Measurements from ENCODE around the gene PABPN1. TPM values are rescaled to one million over a fixed set of nuclear protein-coding genes. Genes with fewer than 3 reads are reported as not detected.
A peak's percentile ranks its signal among the peaks of the same experiment; 100 is the strongest.

Gene PABPN1
- total RNA-seq, 3 donors from 2014 or later (not counting 1 experiment from before 2014, with no cell fraction given) = 226 to 261 (median 238) TPM

GRCh38 chr14:23281247-23281646 lies 40.0 kb upstream of the PABPN1 start:
- no peak for ATAC-seq
- Histone ChIP-seq H3K4me3 (ENCODE audit: low read length) (no peak overlapping the region), H3K27ac (ENCODE audit: low read length) (no peak overlapping the region), H3K27me3 (ENCODE audit: control insufficient read depth, insufficient read depth, low read length) (no peaks in the 10 kb centered on the region), H3K36me3 (ENCODE audit: control insufficient read depth, insufficient read depth, low read length) (no peaks in the 10 kb centered on the region), H3K9me3 (ENCODE audit: control insufficient read depth, insufficient read depth, low read length) (no peaks in the 10 kb centered on the region), H3K4me1 (ENCODE audit: control insufficient read depth, insufficient read depth, low read length) (peaks cover 6% of the 10 kb centered on the region)
- DNase-seq = no peak
- intact Hi-C loops (cut with micrococcal nuclease) = no loop called here
- Mint-ChIP-seq H3K4me1 (peaks cover 6 to 10% of the 10 kb centered on the region in 2 donors), H3K36me3 (no peaks in the 10 kb centered on the region), H3K27me3 (ENCODE audit: low read depth in 2 of 2) (no peaks in the 10 kb centered on the region), H3K4me3 (no peak overlapping the region), H3K27ac (peak overlapping the region in 1 of 2 donors; percentile 31), H3K9me3 (no peaks in the 10 kb centered on the region)
- over 99% methylated on average over 6 of the region's 6 CpGs for WGBS (ENCODE audit: insufficient coverage)
- TF ChIP-seq CTCF (IDR thresholded peaks at IDR 0.05) = no peak

GRCh38 chr14:23284654-23285529 lies 36.4 kb upstream of the PABPN1 start:
- intact Hi-C loops (cut with micrococcal nuclease) = no loop called here
- no peak for ATAC-seq

GRCh38 chr14:23285530-23286019 lies 35.7 kb upstream of the PABPN1 start:
- peak overlapping the region; percentile 78 for H3K27ac ChIP-seq (ENCODE audit: low read length)
- peaks cover 10% of the 10 kb centered on the region for H3K4me1 ChIP-seq (ENCODE audit: control insufficient read depth, insufficient read depth, low read length)
- H3K27ac Mint-ChIP-seq = peak overlapping the region; percentile 90 to 94
- peak overlapping the region; percentile 95 for H3K4me3 Mint-ChIP-seq
- H3K27me3 ChIP-seq (ENCODE audit: control insufficient read depth, insufficient read depth, low read length) = no peaks in the 10 kb centered on the region
- WGBS (ENCODE audit: insufficient coverage) = under 1% methylated on average over 17 of the region's 22 CpGs
- peak overlapping the region; percentile 69 for H3K4me3 ChIP-seq (ENCODE audit: low read length)
- peaks cover 13 to 18% of the 10 kb centered on the region in 2 donors for H3K4me1 Mint-ChIP-seq
- DNase-seq = no peak
- no peaks in the 10 kb centered on the region for H3K36me3 ChIP-seq (ENCODE audit: control insufficient read depth, insufficient read depth, low read length)
- no peaks in the 10 kb centered on the region for H3K9me3 ChIP-seq (ENCODE audit: control insufficient read depth, insufficient read depth, low read length)
- no peaks in the 10 kb centered on the region for H3K9me3 Mint-ChIP-seq
- H3K36me3 Mint-ChIP-seq = no peaks in the 10 kb centered on the region
- intact Hi-C loops (cut with micrococcal nuclease) = loop anchor here (1.0 kb wide), 2 partner anchors 16 to 36 kb away; partner anchors contain the start of gene PABPN1
- no peaks in the 10 kb centered on the region for H3K27me3 Mint-ChIP-seq (ENCODE audit: low read depth in 2 of 2)
- TF ChIP-seq CTCF (IDR thresholded peaks at IDR 0.05) = no peak
- peak; percentile 24 to 36 (median 35) for ATAC-seq

More at GRCh38 chr14:23284654-23285529, 36.4 kb upstream of the PABPN1 start:
- Mint-ChIP-seq H3K9me3 (no peaks in the 10 kb centered on the region), H3K27me3 (ENCODE audit: low read depth in 2 of 2) (no peaks in the 10 kb centered on the region), H3K36me3 (no peaks in the 10 kb centered on the region), H3K27ac (peak overlapping the region; percentile 90 to 94), H3K4me3 (peak overlapping the region; percentile 95), H3K4me1 (peaks cover 13 to 18% of the 10 kb centered on the region in 2 donors)
- no peaks in the 10 kb centered on the region for H3K36me3 ChIP-seq (ENCODE audit: control insufficient read depth, insufficient read depth, low read length)
- H3K4me1 ChIP-seq (ENCODE audit: control insufficient read depth, insufficient read depth, low read length) = peaks cover 10% of the 10 kb centered on the region
- WGBS (ENCODE audit: insufficient coverage) = 37% methylated on average over 7 of the region's 9 CpGs
- DNase-seq = peak in 1 of 2 donors; percentile 54
- no peak for TF ChIP-seq CTCF (IDR thresholded peaks at IDR 0.05)
- H3K4me3 ChIP-seq (ENCODE audit: low read length) = peak overlapping the region; percentile 69
- H3K27me3 ChIP-seq (ENCODE audit: control insufficient read depth, insufficient read depth, low read length) = no peaks in the 10 kb centered on the region
- no peaks in the 10 kb centered on the region for H3K9me3 ChIP-seq (ENCODE audit: control insufficient read depth, insufficient read depth, low read length)
- H3K27ac ChIP-seq (ENCODE audit: low read length) = peak overlapping the region; percentile 78
